Choroid plexus epithelial cell (primary cell): ENCODE data around the gene SALL4.
"Not testable (repeated sequence)": the region's sequence is repeated elsewhere in the genome, so short reads cannot be mapped to it uniquely, and the experiment has no call there.

Experiments
- DNase-seq: peaks from one replicate; pipeline ENCODE4 v3.0.0-alpha.2; 2010; ENCODE audit warnings: low read depth
- H3K4me3 ChIP-seq: 2 replicates; pipeline ENCODE4 v1.5.1; 2011; ENCODE audit warnings: low read depth, mild to moderate bottlenecking, control low read depth, low read length, moderate library complexity
- CTCF ChIP-seq: conservative IDR thresholded peaks from 2 replicates; pipeline ENCODE4 v1.5.1; 2011; ENCODE audit warnings: low read depth, mild to moderate bottlenecking, control low read depth, inconsistent platforms, low read length, moderate library complexity

Gene SALL4

GRCh38 chr20:51757226-51757625 is 45.1 kb downstream of the SALL4 start:
- no peak for TF ChIP-seq CTCF

GRCh38 chr20:51756653-51757052 is 45.7 kb downstream of the SALL4 start:
- no peak overlapping the region for H3K4me3 ChIP-seq
- DNase-seq, result no peak
- TF ChIP-seq CTCF, result no peak

More at GRCh38 chr20:51757226-51757625, 45.1 kb downstream of the SALL4 start:
- no peak for DNase-seq
- H3K4me3 ChIP-seq, result no peak overlapping the region

- H3K4me3 ChIP-seq, DNase-seq: not testable (repeated sequence)
Measured at GRCh38 chr20:51753220-51753619, 49.1 kb downstream of the SALL4 start.

- H3K4me3 ChIP-seq, result no peak overlapping the region
- DNase-seq, result peak; percentile 77
- no peak for TF ChIP-seq CTCF
Measured at GRCh38 chr20:51752343-51752951, 49.9 kb downstream of the SALL4 start.

GRCh38 chr20:51750770-51751388 is 51.4 kb downstream of the SALL4 start:
- H3K4me3 ChIP-seq, result no peak overlapping the region
- TF ChIP-seq CTCF, result no peak
- no peak for DNase-seq

GRCh38 chr20:51750037-51750769 is 52.1 kb downstream of the SALL4 start:
- peak; percentile 67 for DNase-seq
- H3K4me3 ChIP-seq, result no peak overlapping the region
- no peak for TF ChIP-seq CTCF

- peak; percentile 44 for DNase-seq
- no peak overlapping the region for H3K4me3 ChIP-seq
- TF ChIP-seq CTCF, result no peak
Measured at GRCh38 chr20:51749674-51750036, 52.7 kb downstream of the SALL4 start.
